AG04449 (cell line): ENCODE measurements around the gene PTPN7.
"Not testable (repeated sequence)": the region's sequence is repeated elsewhere in the genome, so short reads cannot be mapped to it uniquely, and the experiment has no call there.

Source experiments
- CTCF ChIA-PET: fragments of 350-600 bp; formaldehyde crosslinking; extraction: SDS; loops from one replicate; lab custom pipeline; 2021; ENCODE audit warnings: antibody characterized with exemption; lab: Yijun Ruan, JAX
- POLR2A ChIA-PET: fragments of 400-600, 350-600 bp; formaldehyde crosslinking; extraction: SDS; loops from one replicate; lab custom pipeline; 2020; ENCODE audit warnings: antibody characterized with exemption, inconsistent platforms; lab: Yijun Ruan, JAX
- DNase-seq: peaks from one replicate; pipeline ENCODE4 v3.0.0-alpha.2; 2010; ENCODE audit warnings: low read depth, low spot score
- H3K4me3 ChIP-seq: 2 replicates; pipeline ENCODE4 v1.5.1; 2011; ENCODE audit warnings: low read depth, mild to moderate bottlenecking, control low read depth, low read length
- TF ChIP-seq, protein P1 (sequence below): IDR thresholded peaks from one replicate; pipeline ENCODE4 v1.5.1; 2011; ENCODE audit warnings: mild to moderate bottlenecking, moderate library complexity, low read length, control low read depth, inconsistent platforms; ENCODE audit not compliant: insufficient read depth; ENCODE audit errors: missing control alignments

Gene PTPN7

DNA sequence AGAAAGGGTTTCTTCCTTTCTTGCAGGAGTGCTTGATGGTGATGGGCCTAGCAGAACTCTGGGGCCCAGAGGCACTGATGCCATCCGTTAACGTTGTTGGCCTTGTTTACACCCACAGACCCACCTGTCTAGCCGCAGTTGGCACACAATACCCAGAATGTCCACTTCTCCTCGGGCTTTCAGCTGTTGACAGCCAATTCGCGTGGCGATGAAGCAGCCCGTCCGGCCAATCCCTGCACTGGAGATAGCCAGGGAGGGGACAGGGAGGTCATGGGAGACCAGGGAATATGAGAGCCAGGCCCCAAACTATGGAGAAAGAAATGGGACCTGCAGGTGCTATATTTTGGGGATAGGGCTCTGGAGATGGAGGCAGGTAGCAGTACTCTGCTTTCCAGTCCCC, 10.2 kb downstream of the PTPN7 start:
- POLR2A ChIA-PET, result no interaction called here
- CTCF ChIA-PET, result no interaction called here
- H3K4me3 ChIP-seq, result no peak overlapping the region
- no peak for DNase-seq
- TF ChIP-seq, protein P1, sequence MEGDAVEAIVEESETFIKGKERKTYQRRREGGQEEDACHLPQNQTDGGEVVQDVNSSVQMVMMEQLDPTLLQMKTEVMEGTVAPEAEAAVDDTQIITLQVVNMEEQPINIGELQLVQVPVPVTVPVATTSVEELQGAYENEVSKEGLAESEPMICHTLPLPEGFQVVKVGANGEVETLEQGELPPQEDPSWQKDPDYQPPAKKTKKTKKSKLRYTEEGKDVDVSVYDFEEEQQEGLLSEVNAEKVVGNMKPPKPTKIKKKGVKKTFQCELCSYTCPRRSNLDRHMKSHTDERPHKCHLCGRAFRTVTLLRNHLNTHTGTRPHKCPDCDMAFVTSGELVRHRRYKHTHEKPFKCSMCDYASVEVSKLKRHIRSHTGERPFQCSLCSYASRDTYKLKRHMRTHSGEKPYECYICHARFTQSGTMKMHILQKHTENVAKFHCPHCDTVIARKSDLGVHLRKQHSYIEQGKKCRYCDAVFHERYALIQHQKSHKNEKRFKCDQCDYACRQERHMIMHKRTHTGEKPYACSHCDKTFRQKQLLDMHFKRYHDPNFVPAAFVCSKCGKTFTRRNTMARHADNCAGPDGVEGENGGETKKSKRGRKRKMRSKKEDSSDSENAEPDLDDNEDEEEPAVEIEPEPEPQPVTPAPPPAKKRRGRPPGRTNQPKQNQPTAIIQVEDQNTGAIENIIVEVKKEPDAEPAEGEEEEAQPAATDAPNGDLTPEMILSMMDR, result no peak

DNA sequence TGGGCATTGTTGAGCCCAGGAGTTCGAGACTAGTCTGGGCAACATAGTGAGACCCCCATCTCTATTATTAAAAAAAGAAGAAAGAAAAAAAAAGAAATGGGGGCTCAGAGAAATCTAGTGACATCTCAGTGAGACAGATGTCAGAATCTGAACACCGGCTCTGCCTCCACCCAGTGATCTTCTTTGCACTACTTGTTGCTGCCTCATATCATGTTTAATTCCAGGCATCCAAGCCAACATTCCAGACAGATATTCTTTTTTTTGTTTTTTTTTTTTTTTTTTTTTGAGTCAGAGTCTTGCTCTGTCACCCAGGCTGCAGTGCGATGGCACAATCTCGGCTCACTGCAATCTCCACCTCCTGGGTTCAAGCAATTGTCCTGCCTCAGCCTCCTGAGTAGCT, 10.8 kb downstream of the PTPN7 start:
- ChIA-PET POLR2A (no interaction called here), CTCF (interaction anchor here (1.2 kb wide), 1 partner anchor 44 kb away, joined by 3 read pairs; the partner anchor contains the start of gene LGR6)
- no peak overlapping the region for H3K4me3 ChIP-seq
- TF ChIP-seq, protein P1, result no peak
- DNase-seq, result no peak

DNA sequence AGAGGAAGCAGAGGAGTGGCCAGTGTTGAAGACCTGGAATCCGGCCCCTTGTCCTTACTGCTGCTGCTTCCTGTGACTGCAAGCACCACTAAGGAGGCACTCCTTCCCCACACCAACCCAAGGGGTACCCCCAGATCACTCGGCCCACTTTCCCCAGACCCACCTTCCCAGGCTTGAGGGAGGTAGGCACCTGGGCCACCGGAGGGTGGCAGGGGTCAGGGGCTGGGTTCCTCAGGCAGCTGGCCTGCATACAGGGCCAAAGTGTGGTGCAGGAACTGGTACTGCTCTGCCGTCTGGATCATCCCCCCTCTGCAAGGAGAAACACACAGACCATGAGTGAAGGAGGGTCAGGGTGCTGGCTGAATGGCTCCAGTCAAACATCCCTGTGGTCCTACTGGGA, 12.0 kb downstream of the PTPN7 start:
- no peak for DNase-seq
- H3K4me3 ChIP-seq, result no peak overlapping the region
- TF ChIP-seq, protein P1, result no peak
- CTCF ChIA-PET, result interaction anchor here (1.2 kb wide), 1 partner anchor 45 kb away, joined by 3 read pairs; the partner anchor contains the start of gene LGR6
- POLR2A ChIA-PET, result no interaction called here

DNA sequence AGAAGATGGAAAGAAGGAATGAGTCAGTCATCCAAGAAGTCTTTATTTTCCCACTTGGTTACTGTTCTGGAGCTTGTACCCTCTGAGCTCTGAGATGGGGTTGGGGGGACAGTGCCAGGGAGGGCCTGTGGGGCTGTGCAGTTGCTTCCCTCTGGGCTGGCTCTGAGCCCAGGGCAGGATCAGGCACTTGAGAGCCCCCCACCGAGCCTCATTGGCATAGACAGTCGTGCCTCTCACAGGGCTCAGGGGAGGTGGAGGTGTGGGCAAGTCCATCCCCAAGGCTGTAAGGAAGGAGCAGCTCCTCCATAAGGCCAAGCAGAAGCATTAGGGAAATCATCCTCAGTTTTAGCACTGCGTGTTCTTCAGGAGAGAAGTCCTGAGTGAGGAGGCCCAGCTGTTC, 13.4 kb downstream of the PTPN7 start:
- DNase-seq, result no peak
- POLR2A ChIA-PET, result interaction anchor here (0.6 kb wide), 1 partner anchor 264 kb away, joined by 4 read pairs; no protein-coding TSS in a partner anchor
- TF ChIP-seq, protein P1, result no peak
- no peak overlapping the region for H3K4me3 ChIP-seq
- CTCF ChIA-PET, result interaction anchor here (1.0 to 3.1 kb wide), 4 partner anchors 8 to 132 kb away, joined by 3 to 21 read pairs (median 6); no protein-coding TSS in a partner anchor

DNA sequence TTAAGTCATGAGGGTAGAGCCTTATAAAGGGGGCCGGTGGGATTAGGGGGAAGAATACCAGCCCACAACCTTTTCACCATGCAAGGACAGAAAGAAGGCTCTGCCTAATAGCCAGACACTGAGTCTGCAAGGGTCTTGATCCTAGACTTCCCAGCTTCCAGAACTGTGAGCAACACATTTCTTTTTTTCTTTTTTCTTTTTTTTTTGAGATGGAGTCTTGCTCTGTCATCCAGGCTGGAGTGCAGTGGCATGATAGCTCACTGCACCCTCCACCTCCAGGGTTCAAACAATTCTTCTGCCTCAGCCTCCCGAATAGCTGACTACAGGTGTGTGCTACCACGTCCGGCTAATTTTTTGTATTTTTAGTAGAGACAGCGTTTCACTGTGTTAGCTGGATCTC, 14.1 kb downstream of the PTPN7 start:
- CTCF ChIA-PET, result interaction anchor here (1.0 to 3.1 kb wide), 3 partner anchors 8 to 131 kb away, joined by 3 to 21 read pairs (median 7); no protein-coding TSS in a partner anchor
- POLR2A ChIA-PET, result no interaction called here
- no peak for DNase-seq
- H3K4me3 ChIP-seq, result no peak overlapping the region
- TF ChIP-seq, protein P1, result no peak

DNA sequence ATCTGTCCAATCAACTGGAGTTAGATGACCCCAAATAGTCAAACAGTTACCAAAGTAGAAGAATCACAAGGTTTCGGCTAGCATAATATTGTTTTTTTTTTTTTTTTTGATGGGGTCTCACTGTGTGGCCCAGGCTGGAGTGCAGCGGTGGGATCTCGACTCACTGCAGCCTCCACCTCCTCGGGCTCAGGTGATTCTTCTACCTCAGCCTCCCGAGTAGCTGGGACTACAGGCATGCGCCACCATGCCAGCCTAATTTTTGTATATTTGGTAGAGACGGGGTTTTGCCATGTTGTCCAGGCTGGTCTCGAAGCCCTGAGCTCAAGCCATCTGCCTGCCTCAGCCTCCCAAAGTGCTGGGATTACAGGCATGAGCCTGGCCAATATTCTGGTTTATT, 14.7 kb downstream of the PTPN7 start:
- H3K4me3 ChIP-seq, POLR2A ChIA-PET, DNase-seq: not testable (repeated sequence)
- CTCF ChIA-PET, result interaction anchor here (1.6 to 3.1 kb wide), 2 partner anchors 9 to 11 kb away, joined by 7 to 21 read pairs; no protein-coding TSS in a partner anchor
